GM18502 (cell line): Measurements from ENCODE around the gene WIPF3.

ENCODE experiments used
- ATAC-seq: cut with Tn5 transposase; IDR thresholded peaks from one replicate; pipeline ENCODE4 v1.9.1; 2021; ENCODE audit warnings: mild to moderate bottlenecking; ENCODE audit not compliant: unreplicated experiment, poor library complexity

Gene WIPF3

GRCh38 chr7:29843726-29844125 lies 37.4 kb downstream of the WIPF3 start:
- no peak for ATAC-seq

GRCh38 chr7:29844559-29844958 lies 38.3 kb downstream of the WIPF3 start:
- ATAC-seq = no peak

GRCh38 chr7:29847496-29847895 lies 41.2 kb downstream of the WIPF3 start:
- no peak for ATAC-seq

- ATAC-seq = no peak
Observed at GRCh38 chr7:29847916-29848315, 41.6 kb downstream of the WIPF3 start.

- no peak for ATAC-seq
Observed at GRCh38 chr7:29848941-29849340, 42.6 kb downstream of the WIPF3 start.

GRCh38 chr7:29851487-29851886 lies 45.2 kb downstream of the WIPF3 start:
- no peak for ATAC-seq

GRCh38 chr7:29852457-29852856 lies 46.1 kb downstream of the WIPF3 start:
- no peak for ATAC-seq

GRCh38 chr7:29853072-29853471 lies 46.8 kb downstream of the WIPF3 start:
- no peak for ATAC-seq

- ATAC-seq = no peak
Observed at GRCh38 chr7:29853789-29854188, 47.5 kb downstream of the WIPF3 start.

- ATAC-seq = no peak
Observed at GRCh38 chr7:29854257-29854938, 48.1 kb downstream of the WIPF3 start.

- no peak for ATAC-seq
Observed at GRCh38 chr7:29857654-29858053, 51.3 kb downstream of the WIPF3 start.

- ATAC-seq = no peak
Observed at GRCh38 chr7:29858191-29858951, 52.1 kb downstream of the WIPF3 start.

- ATAC-seq = no peak
Observed at GRCh38 chr7:29859104-29859503, 52.8 kb downstream of the WIPF3 start.

GRCh38 chr7:29859524-29860185 lies 53.3 kb downstream of the WIPF3 start:
- no peak for ATAC-seq

GRCh38 chr7:29860186-29860585 lies 53.9 kb downstream of the WIPF3 start:
- no peak for ATAC-seq

GRCh38 chr7:29861884-29862283 lies 55.6 kb downstream of the WIPF3 start:
- ATAC-seq = no peak

GRCh38 chr7:29864656-29865055 lies 58.3 kb downstream of the WIPF3 start:
- ATAC-seq = no peak

GRCh38 chr7:29865526-29865925 lies 59.2 kb downstream of the WIPF3 start:
- ATAC-seq = no peak

GRCh38 chr7:29866490-29866930 lies 60.2 kb downstream of the WIPF3 start:
- ATAC-seq = no peak

GRCh38 chr7:29871787-29872398 lies 65.6 kb downstream of the WIPF3 start:
- no peak for ATAC-seq
